ENCODE data around the gene C8B. TPM values are rescaled to one million over a fixed set of nuclear protein-coding genes. Genes with fewer than 3 reads are reported as not detected.

C8B gene
- total RNA-seq, 1 experiment from 2014 or later, result 0.10 TPM

GRCh38 chr1:56983484-56983883, 17.7 kb upstream of the C8B start:
- Histone ChIP-seq H4K20me1 (ENCODE audit: insufficient read depth) (no peaks in the 10 kb centered on the region), H3K9ac (ENCODE audit: low read length) (no peak overlapping the region), H3K4me1 (ENCODE audit: control insufficient read depth in 1 of 2, insufficient read depth in 2 of 2, low read length in 2 of 2) (no peaks in the 10 kb centered on the region), H2AFZ (ENCODE audit: low read depth, low read length, poor library complexity, severe bottlenecking) (no peak overlapping the region), H3K79me2 (ENCODE audit: insufficient read depth, low read length) (no peaks in the 10 kb centered on the region), H3K36me3 (ENCODE audit: control insufficient read depth in 1 of 2, insufficient read depth in 2 of 2, low read length in 2 of 2) (no peaks in the 10 kb centered on the region), H3K4me2 (ENCODE audit: low read length) (no peak overlapping the region), H3K27me3 (ENCODE audit: insufficient read depth, low read length) (peaks cover 52% of the 10 kb centered on the region), H3K4me3 (replicated peaks in 1 of 2; ENCODE audit: low read depth in 1 of 2, low read length in 2 of 2) (no peak overlapping the region), H3K9me3 (ENCODE audit: control insufficient read depth in 1 of 2, insufficient read depth in 1 of 2, low read depth in 1 of 2, low read length in 2 of 2) (no peaks in the 10 kb centered on the region), H3K9me2 (ENCODE audit: insufficient read depth) (no peaks in the 10 kb centered on the region), H3K27ac (ENCODE audit: low read depth, low read length) (no peak overlapping the region)
- TF ChIP-seq SRF (IDR thresholded peaks at IDR 0.05; ENCODE audit: low read depth) (no peak), JUND (IDR thresholded peaks at IDR 0.05) (no peak), TCF7L2 (IDR thresholded peaks at IDR 0.05; ENCODE audit: borderline replicate concordance, extremely low read depth, insufficient read depth, insufficient read length) (no peak)
- TF ChIP-seq, protein P1, sequence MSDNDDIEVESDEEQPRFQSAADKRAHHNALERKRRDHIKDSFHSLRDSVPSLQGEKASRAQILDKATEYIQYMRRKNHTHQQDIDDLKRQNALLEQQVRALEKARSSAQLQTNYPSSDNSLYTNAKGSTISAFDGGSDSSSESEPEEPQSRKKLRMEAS (IDR thresholded peaks at IDR 0.05), result no peak
- TF ChIP-seq, protein P2, sequence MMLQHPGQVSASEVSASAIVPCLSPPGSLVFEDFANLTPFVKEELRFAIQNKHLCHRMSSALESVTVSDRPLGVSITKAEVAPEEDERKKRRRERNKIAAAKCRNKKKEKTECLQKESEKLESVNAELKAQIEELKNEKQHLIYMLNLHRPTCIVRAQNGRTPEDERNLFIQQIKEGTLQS (IDR thresholded peaks at IDR 0.05), result no peak
- TF ChIP-seq, protein P3, sequence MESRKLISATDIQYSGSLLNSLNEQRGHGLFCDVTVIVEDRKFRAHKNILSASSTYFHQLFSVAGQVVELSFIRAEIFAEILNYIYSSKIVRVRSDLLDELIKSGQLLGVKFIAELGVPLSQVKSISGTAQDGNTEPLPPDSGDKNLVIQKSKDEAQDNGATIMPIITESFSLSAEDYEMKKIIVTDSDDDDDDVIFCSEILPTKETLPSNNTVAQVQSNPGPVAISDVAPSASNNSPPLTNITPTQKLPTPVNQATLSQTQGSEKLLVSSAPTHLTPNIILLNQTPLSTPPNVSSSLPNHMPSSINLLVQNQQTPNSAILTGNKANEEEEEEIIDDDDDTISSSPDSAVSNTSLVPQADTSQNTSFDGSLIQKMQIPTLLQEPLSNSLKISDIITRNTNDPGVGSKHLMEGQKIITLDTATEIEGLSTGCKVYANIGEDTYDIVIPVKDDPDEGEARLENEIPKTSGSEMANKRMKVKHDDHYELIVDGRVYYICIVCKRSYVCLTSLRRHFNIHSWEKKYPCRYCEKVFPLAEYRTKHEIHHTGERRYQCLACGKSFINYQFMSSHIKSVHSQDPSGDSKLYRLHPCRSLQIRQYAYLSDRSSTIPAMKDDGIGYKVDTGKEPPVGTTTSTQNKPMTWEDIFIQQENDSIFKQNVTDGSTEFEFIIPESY (IDR thresholded peaks at IDR 0.05; ENCODE audit: extremely low read depth, insufficient replicate concordance, low read length), result no peak
- ChIA-PET POLR2A (no interaction called here), CTCF (no interaction called here), RAD21 (ENCODE audit: low non-redundant PET in 1 of 2, low total read pairs in 2 of 2, uncharacterized antibody in 2 of 2, unreplicated experiment in 2 of 2) (no interaction called here)
- intact Hi-C loops (cut with micrococcal nuclease), result no loop called here
- no TSS peak for BruUV-seq (replicated peaks)
- ATAC-seq (no peak), DNase-seq (ENCODE audit: low read depth, low spot score) (no peak)
